Measurements from ENCODE around the gene PTPN1.
A peak's percentile ranks its signal among the peaks of the same experiment; 100 is the strongest.
"Not testable (repeated sequence)": the region's sequence is repeated elsewhere in the genome, so short reads cannot be mapped to it uniquely, and the experiment has no call there.

Gene PTPN1

GRCh38 chr20:50509923-50510705, at the start of gene PTPN1:
Gene PTPN1 (plus strand): TSS chr20:50510383. CDS start chr20:50510528, 145 bp downstream.
- peak; percentile 99 for DNase-seq

GRCh38 chr20:50460608-50461267, 49.4 kb upstream of the PTPN1 start:
- DNase-seq = peak; percentile 82

DNA sequence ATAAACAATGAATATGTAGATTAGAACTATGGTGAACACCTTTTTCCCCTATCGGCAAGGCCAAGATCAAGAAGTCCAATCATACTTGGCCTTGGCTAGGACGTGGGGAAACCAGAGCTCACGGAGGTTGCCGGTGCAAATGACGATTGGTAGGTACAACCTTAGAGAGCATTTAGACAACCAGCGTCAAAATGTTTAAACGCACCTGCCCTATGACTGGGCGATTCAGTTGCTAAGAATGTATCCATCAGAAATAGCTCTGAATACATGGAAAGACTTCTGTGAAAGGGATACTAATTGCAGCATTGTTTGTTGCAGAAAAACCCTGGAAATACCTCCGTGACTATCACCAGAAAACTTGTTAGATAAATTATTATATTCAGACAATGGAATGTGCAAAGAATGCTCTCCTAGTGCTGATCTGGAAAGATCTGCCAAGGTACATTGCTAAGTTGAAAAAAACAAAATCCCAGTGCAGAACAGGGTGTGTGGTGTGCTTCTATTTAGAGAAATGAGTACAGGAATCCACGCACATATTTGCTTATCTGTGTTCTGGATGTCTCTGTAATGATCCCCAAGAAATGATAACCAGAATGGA, 48.0 kb upstream of the PTPN1 start:
- DNase-seq = no peak

DNA sequence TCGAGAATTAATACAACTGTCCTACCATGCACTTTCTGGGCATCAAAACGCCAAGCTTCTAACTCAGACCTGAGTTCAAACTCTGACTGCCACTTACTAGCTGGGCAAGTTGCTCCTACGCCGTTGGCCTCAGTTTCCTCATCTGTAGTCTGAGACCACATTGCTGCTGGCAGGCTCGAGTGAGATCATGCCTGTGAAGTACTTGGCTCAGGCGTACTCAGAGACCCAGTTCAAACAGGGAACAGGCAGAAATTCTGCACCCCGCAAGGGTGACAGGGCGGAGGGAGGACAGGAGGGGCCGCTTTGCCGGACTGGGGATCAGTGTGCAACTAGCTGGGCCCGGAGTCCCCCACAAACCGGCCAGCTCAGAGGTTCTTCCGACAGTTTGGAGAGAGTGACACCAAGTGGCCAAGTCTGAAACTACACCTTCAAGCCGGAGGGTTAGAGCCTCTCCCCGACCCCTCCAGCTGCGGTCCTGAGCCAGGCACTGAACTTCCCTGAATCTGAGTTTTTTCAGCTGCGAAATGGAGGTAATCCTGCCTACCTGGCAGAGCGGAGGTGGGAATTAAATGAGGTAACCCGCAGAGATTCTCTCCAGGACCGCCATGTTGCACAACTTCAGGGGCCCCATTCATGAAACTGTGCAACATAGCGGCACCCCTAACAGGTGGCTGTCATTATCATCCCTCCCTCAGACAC, 46.0 kb upstream of the PTPN1 start:
- peak; percentile 80 for DNase-seq

GRCh38 chr20:50464725-50465650, 45.2 kb upstream of the PTPN1 start:
- DNase-seq = no peak

GRCh38 chr20:50467174-50467573, 43.0 kb upstream of the PTPN1 start:
- DNase-seq = peak; percentile 53

DNA sequence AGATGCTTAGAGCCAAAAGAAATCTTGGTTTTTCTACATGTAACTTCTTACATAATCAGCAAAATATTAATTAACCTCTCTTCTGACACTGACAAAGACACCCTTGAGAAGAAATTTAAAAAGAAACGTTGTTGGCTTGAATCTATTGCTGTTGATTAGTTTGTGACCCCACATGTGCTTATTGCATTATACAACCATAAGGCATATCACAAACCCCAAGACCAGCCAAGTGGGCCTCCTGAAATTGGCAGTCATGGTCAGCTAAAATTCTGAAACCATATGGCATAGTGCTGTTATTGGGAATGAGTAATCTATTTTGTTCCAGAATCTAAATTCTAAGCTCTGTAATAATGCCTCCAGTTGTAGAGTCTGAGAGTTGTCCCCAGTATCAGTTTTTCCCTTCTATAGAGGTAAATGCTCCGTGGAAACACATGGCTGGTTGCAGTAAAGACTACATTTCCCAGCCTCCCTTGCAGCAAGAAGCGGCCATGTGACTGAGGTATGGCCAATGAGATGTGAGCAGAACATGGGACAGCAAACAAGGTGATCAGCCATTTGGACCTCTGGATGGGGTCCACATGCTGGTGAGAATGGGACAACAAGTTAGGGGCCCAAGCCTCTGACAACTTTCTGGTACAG, 42.3 kb upstream of the PTPN1 start:
- peak; percentile 77 for DNase-seq

DNA sequence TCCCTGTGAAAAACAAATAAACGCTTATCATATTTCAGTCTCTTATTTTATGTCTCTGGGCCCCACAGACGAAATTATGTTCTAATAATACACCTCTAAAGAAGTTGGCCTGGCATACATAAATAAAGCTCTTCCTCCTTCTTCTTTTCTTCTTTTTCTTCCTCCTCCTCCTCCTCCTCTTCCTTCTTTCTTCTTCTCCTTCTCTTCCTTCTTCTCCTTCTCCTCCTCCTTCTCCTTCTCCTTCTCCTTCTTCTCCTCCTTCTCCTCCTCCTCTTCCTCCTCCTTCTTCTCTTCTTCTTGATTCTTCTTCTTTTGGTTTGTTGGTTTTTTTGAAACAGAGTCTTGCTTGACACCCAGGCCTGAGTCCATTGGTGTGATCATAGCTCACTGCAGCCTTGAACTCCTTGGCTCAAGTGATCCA, 41.8 kb upstream of the PTPN1 start:
- DNase-seq = no peak

- DNase-seq = no peak
These were observed 40.9 kb upstream of the PTPN1 start for GRCh38 chr20:50469176-50469723.

DNA sequence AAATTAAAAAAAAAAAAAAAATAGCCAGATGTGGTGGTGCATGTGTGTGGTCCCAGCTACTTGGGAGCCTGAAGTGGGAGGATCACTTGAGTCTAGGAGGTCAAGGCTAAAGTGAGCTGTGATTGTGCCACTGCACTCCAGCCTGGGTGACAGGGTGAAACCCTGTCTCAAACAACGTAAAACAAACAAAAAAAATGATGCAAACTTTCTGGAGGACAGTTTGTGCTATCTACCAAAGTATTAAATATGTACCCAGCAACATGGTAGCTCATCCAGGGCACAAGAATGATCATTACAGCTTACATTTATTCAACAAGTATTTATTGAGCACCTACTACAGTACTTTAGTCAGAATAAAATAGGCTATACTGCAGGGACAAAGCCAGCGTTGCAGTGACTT, 40.4 kb upstream of the PTPN1 start:
- no peak for DNase-seq

GRCh38 chr20:50470264-50470858, 39.8 kb upstream of the PTPN1 start:
- DNase-seq = no peak

DNA sequence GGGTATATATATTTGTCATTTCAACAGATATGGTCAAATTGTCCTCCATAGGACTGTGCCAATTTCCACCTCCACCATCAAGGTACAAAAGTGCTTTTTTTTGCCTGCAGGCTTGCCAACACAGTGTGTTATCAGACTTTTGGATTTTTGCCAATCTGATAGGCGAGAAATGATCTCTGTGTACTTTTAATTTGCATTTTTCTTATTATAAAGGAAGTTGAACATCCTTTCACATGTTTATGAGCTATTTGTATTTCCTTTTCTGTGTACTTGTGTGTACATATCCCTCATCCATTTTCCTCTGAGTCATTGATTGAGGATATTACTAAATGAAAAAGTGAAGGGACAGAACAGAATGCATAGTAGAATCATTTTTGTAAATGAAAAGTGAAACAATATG, 39.0 kb upstream of the PTPN1 start:
- no peak for DNase-seq

GRCh38 chr20:50472693-50473664, 37.2 kb upstream of the PTPN1 start:
- no peak for DNase-seq

DNA sequence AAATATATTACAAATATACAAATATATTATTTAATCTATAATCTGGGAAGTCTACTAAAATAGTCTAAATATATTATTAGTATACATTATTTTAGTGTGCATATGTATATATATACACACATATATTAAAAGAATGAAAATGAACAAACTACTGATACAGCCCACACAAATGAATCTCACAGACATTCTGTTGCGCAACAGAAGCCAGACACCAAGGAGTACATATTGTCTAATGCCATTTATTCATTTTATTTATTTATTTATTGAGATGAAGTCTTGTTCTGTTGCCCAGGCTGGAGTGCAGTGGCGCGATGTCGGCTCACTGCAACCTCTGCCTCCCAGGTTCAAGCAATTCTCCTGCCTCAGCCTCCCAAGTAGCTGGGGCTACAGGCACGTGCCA, 35.8 kb upstream of the PTPN1 start:
- DNase-seq = not testable (repeated sequence)

DNA sequence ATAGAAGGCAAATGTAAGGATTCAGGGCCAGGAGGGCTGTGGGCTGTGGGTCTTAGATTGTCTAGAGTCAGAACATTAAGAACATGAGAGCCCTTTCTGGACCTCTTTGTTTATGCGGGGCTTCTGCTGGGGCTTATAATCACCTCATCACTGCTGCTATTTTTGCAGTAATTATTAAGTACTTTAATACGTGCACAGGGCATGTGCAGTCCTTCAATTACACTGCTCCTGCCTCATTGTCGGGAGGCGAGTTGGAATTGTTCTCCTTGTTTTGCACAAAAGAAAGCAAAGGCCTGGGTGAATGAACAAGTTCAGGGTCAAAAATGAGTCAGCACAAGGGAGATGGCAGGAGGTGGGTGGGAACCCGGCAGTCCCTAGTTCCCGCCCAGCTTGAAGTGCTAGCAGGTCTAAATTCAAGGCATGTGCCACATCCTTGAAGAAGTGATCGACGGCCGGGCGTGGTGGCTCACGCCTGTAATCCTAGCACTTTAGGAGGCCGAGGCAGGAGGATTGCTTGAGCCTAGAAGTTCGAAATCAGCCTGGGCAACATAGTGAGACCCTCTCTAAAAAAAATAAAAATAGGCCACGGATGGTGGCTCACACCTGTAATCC, 34.4 kb upstream of the PTPN1 start:
- DNase-seq = no peak

DNA sequence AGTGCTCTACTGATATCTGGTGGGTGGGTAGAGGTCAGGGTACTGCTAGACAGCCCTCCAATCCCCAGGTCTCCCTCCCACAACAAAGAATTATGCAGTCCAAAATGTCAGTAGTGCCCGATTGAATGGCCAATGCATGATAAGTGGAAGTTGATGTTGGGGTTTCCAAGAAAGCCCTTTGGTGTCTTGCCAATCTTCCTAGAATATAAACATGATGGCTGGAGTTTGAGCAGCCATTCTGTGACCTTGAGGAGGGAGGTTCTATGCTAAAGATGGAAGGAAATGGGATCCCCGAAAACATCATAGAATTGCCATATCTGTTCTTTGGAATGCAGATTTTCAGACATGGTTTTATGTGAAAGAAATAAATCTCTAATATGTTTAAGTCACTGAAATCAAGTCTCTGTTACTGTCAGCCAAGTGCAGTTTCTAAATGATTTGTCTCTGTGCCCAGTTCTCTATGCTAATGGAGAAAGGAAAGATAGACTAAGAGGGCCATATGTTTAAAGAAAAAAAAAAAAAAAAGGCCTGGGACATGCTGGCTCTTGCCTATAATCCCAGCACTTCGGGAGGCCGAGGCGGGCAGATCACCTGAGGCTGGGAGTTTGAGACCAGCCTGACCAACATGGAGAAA, 32.8 kb upstream of the PTPN1 start:
- no peak for DNase-seq

- no peak for DNase-seq
These were observed 31.8 kb upstream of the PTPN1 start for GRCh38 chr20:50478162-50478990.

DNA sequence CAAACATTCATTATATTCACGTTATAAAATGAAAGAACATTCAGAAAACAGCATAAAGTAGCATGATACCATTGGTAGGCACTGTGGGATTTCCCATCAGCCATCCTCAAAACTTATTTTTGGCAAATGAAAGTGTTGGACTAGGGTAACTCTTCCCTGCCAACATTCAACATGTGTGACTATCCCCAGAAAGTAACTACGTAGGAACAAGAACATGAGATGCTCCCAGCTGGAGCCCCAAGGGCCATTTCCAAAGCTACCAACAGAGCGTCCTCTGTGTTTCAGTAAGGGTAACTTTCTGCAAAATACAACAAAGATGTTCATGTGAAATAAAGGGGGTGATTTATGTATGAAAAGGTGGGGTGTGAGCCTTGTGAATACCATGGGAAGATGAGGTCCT, 28.4 kb upstream of the PTPN1 start:
- no peak for DNase-seq

Data from left hindlimb (tissue), 1 donor.